Stomach smooth muscle (tissue), 2 donors: ENCODE measurements around the gene LRRC66.

Experiments
- H3K27ac ChIP-seq: one replicate; pipeline ENCODE4 v1.7.0; 2013; ENCODE audit warnings: mild to moderate bottlenecking, low read length, inconsistent platforms
- H3K27me3 ChIP-seq, 2 donors: one replicate each; pipeline ENCODE4 v1.7.0; 2013; ENCODE audit warnings: low read length in 2 of 2; ENCODE audit not compliant: insufficient read depth in 2 of 2, control insufficient read depth in 1 of 2
- H3K36me3 ChIP-seq, 2 donors: one replicate each; pipeline ENCODE4 v1.7.0; 2013; ENCODE audit warnings: low read length in 2 of 2; ENCODE audit not compliant: control insufficient read depth in 2 of 2, insufficient read depth in 2 of 2
- H3K4me1 ChIP-seq: one replicate; pipeline ENCODE4 v1.7.0; 2013; ENCODE audit warnings: low read length; ENCODE audit not compliant: control insufficient read depth, insufficient read depth
- H3K4me3 ChIP-seq, 2 donors: one replicate each; pipeline ENCODE4 v1.7.0; 2013; ENCODE audit warnings: low read length in 2 of 2
- H3K9ac ChIP-seq, 2 donors: one replicate each; pipeline ENCODE4 v1.7.0; 2013; ENCODE audit warnings: low read length in 2 of 2, mild to moderate bottlenecking in 1 of 2
- H3K9me3 ChIP-seq, 2 donors: one replicate each; pipeline ENCODE4 v1.7.0; 2013; ENCODE audit warnings: low read length in 2 of 2; ENCODE audit not compliant: control insufficient read depth in 2 of 2
- donor health status: healthy.
- donor health status: Pancreatic carcinoma.

LRRC66 gene

DNA sequence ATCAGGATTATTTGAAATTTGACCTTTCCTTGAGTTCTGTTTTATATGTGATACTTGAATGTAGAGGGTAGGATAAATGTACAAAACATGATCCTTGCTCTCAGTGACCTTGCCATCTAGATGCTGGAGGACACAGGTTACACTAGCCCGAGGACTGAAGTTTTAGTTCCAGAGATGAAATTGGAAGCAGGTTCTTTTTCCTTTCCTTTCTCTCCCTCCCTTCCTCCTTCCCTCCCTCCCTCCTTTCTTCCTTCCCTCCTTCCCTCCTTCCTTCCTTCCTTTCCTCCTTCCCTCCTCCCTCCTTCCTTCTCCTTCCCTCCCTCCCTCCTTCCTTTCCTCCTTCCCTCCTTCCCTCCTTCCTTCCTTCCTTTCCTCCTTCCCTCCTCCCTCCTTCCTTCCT is 54.3 kb downstream of the LRRC66 start:
- Histone ChIP-seq H3K27me3 (no peaks in the 10 kb centered on the region), H3K4me3 (no peak overlapping the region), H3K4me1 (no peaks in the 10 kb centered on the region), H3K36me3 (no peaks in the 10 kb centered on the region), H3K9ac (no peak overlapping the region), H3K9me3 (no peaks in the 10 kb centered on the region), H3K27ac (no peak overlapping the region)

DNA sequence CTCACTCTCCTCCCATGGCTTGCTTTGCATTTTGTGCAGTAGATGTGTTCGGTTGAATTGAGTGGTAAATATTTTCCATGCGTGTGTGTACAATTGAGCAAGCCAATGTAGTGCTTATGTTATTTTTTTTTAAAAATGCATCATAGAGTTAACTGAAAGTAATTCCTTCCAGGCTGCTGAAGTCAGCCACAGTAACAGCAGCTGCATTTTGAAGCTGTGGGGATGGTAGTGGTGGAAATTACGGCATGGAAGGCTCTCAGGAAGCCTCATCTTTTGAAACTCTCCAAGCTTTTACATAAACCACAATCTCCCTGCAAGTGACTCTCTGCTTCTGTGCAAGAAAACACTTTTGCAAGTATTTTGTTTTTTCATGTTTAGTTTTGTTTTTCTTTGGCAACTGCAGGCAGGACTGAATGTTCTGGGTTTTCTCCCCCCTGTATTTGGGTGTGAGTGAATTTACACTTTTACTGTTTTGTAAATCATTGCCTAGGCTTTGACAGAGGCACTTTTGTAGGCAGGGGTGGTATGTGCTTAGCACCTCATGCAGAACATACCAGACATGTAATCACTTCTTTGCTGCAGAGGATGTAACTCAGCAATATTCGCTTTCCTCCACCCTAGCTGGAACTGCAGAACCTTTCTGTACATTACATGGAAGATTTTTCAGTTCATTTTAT is 56.2 kb downstream of the LRRC66 start:
- Histone ChIP-seq H3K9me3 (no peaks in the 10 kb centered on the region), H3K27me3 (no peaks in the 10 kb centered on the region), H3K4me3 (no peak overlapping the region), H3K36me3 (no peaks in the 10 kb centered on the region), H3K9ac (no peak overlapping the region), H3K27ac (no peak overlapping the region), H3K4me1 (no peaks in the 10 kb centered on the region)

DNA sequence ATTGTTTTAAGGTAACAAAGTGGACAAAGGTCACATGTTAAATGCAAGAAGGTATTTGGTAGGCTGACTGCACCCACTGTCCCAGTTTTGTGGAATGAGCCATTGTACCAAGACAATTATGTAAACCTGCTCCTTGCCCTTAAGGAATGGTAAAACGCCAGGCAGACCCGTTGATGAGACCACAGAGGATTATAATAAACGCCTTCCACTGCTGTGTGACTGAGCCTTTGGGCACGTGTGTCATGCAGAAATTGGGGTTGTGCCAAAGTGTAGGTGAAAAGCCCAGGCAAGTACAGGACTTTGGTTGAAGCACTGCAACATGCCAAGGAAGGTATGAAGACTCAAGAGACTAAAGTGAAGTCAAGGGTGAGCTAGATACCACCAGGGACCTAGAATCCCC is 59.7 kb downstream of the LRRC66 start:
- Histone ChIP-seq H3K27me3 (no peaks in the 10 kb centered on the region), H3K9ac (no peak overlapping the region), H3K36me3 (no peaks in the 10 kb centered on the region)

DNA sequence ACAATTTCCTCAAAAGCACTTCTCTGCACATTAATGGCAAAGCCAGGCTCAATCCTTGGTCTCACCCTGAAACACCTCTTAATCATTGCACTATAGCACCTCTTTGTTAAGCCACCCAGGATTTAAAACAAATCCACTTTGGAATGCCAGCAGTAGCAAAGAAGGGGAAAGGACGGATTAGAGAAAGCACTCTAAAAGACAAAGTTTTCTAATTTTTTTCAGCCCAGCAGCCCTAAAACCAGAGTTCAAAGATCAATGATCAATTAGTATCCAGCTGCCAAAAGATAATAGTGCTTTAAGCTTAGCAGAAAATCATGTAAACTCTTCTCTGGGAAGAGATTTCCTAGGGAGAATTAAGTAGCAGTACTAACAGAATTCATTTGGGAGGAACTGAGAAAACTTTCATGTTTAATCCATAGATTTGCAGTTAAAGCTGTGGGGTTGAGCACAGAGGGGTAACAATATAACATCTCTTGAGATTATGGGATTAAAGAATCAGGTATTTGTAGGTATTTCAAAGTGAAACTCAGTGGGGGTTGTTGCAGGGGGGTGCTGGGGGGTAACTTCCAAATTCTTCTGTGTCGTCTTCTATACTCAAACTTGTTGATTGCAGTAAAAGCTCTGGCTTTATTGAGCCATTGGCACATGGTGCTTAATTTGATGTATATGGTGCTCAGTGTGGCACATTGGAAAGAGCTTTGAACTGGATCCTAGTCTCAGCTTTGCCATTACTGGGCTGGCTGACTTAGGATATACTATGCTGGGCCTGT is 61.8 kb downstream of the LRRC66 start:
- Histone ChIP-seq H3K9me3 (peaks cover 0 to 2% of the 10 kb centered on the region in 2 donors), H3K9ac (no peak overlapping the region), H3K4me1 (no peaks in the 10 kb centered on the region), H3K27ac (no peak overlapping the region), H3K27me3 (no peaks in the 10 kb centered on the region), H3K4me3 (no peak overlapping the region), H3K36me3 (no peaks in the 10 kb centered on the region)

More for the DNA sequence above, 59.7 kb downstream of the LRRC66 start:
- Histone ChIP-seq H3K27ac (no peak overlapping the region), H3K9me3 (peaks cover 0 to 2% of the 10 kb centered on the region in 2 donors), H3K4me3 (no peak overlapping the region), H3K4me1 (no peaks in the 10 kb centered on the region)
